IMR-90 (cell line): ENCODE results near the gene ROBO1. TPM values are rescaled to one million over a fixed set of nuclear protein-coding genes. Genes with fewer than 3 reads are reported as not detected.

Source experiments
- ATAC-seq: fragments of 200-7000 bp; cut with Tn5 transposase; 2 replicates; pipeline ENCODE4 v1.9.1; 2020; ENCODE audit warnings: low read depth, mild to moderate bottlenecking, moderate library complexity
- BruUV-seq: library from RNA; stranded (reverse); fragments of 400-500 nt; replicated peaks from 2 replicates; lab custom pipeline; 2021; lab: Mats Ljungman, UMichigan
- CTCF ChIA-PET: fragments of 300-600 bp; formaldehyde crosslinking; extraction: SDS; loops from one replicate; lab custom pipeline; 2021; ENCODE audit warnings: antibody characterized with exemption; lab: Yijun Ruan, JAX
- POLR2A ChIA-PET: fragments of 300-600 bp; sonication (Branson Sonifier 250); formaldehyde crosslinking; loops from one replicate; lab custom pipeline; 2022; ENCODE audit warnings: antibody characterized with exemption; ENCODE audit not compliant: unreplicated experiment; lab: Charles Lee
- DNase-seq: peaks from one replicate; pipeline ENCODE4 v3.0.0; 2013
- H2AFZ ChIP-seq: replicated peaks from 2 replicates; pipeline ENCODE3; 2013; ENCODE audit warnings: low read length, mild to moderate bottlenecking; ENCODE audit not compliant: poor library complexity
- H2AK5ac ChIP-seq: 2 replicates; pipeline ENCODE4 v1.6.1; 2013; ENCODE audit warnings: low read depth, low read length, inconsistent platforms
- H2AK9ac ChIP-seq: replicated peaks from 2 replicates; pipeline ENCODE3; 2013; ENCODE audit warnings: mild to moderate bottlenecking, low read depth, low read length, moderate library complexity; ENCODE audit not compliant: poor library complexity
- H2BK120ac ChIP-seq: 2 replicates; pipeline ENCODE4 v1.6.1; 2013; ENCODE audit warnings: low read depth, low read length, inconsistent platforms
- H2BK15ac ChIP-seq: 3 replicates; pipeline ENCODE4 v1.6.1; 2013; ENCODE audit warnings: low read depth, low read length, inconsistent platforms
- H2BK20ac ChIP-seq: 2 replicates; pipeline ENCODE4 v1.6.1; 2013; ENCODE audit warnings: low read depth, mild to moderate bottlenecking, inconsistent platforms, low read length, moderate library complexity
- H2BK5ac ChIP-seq: 2 replicates; pipeline ENCODE4 v1.6.1; 2013; ENCODE audit warnings: mild to moderate bottlenecking, low read depth, low read length, inconsistent platforms; ENCODE audit not compliant: poor library complexity, severe bottlenecking
- H3K14ac ChIP-seq: replicated peaks from 2 replicates; pipeline ENCODE4 v1.6.1; 2013; ENCODE audit warnings: low read depth, low read length, inconsistent platforms
- H3K18ac ChIP-seq: 2 replicates; pipeline ENCODE4 v1.6.1; 2013; ENCODE audit warnings: low read depth, low read length, control low read depth
- H3K23ac ChIP-seq: 2 replicates; pipeline ENCODE4 v1.6.1; 2013; ENCODE audit warnings: low read depth, low read length, inconsistent platforms
- H3K27ac ChIP-seq: 2 replicates; pipeline ENCODE4 v1.5.1; 2013; ENCODE audit warnings: mild to moderate bottlenecking, control low read depth, low read length; ENCODE audit not compliant: insufficient read depth
- H3K27me3 ChIP-seq: 2 replicates; pipeline ENCODE4 v1.6.1; 2013; ENCODE audit warnings: low read length; ENCODE audit not compliant: control insufficient read depth, insufficient read depth
- H3K36me3 ChIP-seq: 2 replicates; pipeline ENCODE4 v1.6.1; 2013; ENCODE audit warnings: low read length, mixed read lengths; ENCODE audit not compliant: control insufficient read depth, insufficient read depth
- H3K4ac ChIP-seq: 2 replicates; pipeline ENCODE4 v1.6.1; 2013; ENCODE audit warnings: low read depth, low read length, inconsistent platforms
- H3K4me1 ChIP-seq: 2 replicates; pipeline ENCODE4 v1.6.1; 2013; ENCODE audit warnings: low read length, mixed read lengths; ENCODE audit not compliant: control insufficient read depth, insufficient read depth
- H3K4me2 ChIP-seq: 2 replicates; pipeline ENCODE4 v1.6.1; 2013; ENCODE audit warnings: low read depth, mild to moderate bottlenecking, control low read depth, low read length, moderate library complexity
- H3K4me3 ChIP-seq: 2 replicates; pipeline ENCODE4 v1.5.1; 2013; ENCODE audit warnings: low read depth, mild to moderate bottlenecking, control low read depth, low read length, moderate library complexity; ENCODE audit not compliant: insufficient read depth
- H3K56ac ChIP-seq: 2 replicates; pipeline ENCODE4 v1.6.1; 2013; ENCODE audit warnings: low read length, inconsistent platforms; ENCODE audit not compliant: insufficient read depth; ENCODE audit errors: extremely low read depth
- H3K79me1 ChIP-seq, 2 experiments: 2 replicates each; pipeline ENCODE4 v1.6.1; 2013; ENCODE audit warnings: low read length in 2 of 2, inconsistent platforms in 1 of 2, low read depth in 1 of 2
- H3K9ac ChIP-seq: 2 replicates; pipeline ENCODE4 v1.6.1; 2013; ENCODE audit warnings: low read depth, low read length, control low read depth
- H3K9me1 ChIP-seq: 2 replicates; pipeline ENCODE4 v1.6.1; 2013; ENCODE audit warnings: low read length, inconsistent platforms; ENCODE audit not compliant: insufficient read depth
- H3K9me3 ChIP-seq: 2 replicates; pipeline ENCODE4 v1.6.1; 2013; ENCODE audit warnings: low read length; ENCODE audit not compliant: control insufficient read depth, insufficient read depth
- H4K20me1 ChIP-seq: 2 replicates; pipeline ENCODE4 v1.6.1; 2013; ENCODE audit warnings: low read length, inconsistent platforms; ENCODE audit not compliant: insufficient read depth
- H4K5ac ChIP-seq: 2 replicates; pipeline ENCODE4 v1.6.1; 2013; ENCODE audit warnings: mild to moderate bottlenecking, low read depth, low read length, control low read depth
- H4K8ac ChIP-seq, 2 experiments: 2 replicates each; pipeline ENCODE4 v1.6.1; 2013; ENCODE audit warnings: low read depth in 2 of 2, low read length in 2 of 2, control low read depth in 1 of 2, inconsistent platforms in 1 of 2
- H4K91ac ChIP-seq: 2 replicates; pipeline ENCODE4 v1.6.1; 2013; ENCODE audit warnings: low read depth, low read length, inconsistent platforms; ENCODE audit not compliant: insufficient read depth
- CEBPB ChIP-seq: IDR thresholded peaks from 2 replicates; pipeline ENCODE4 v1.6.1; 2012; ENCODE audit warnings: low read depth, low read length, improper control_type of control experiment
- FOS ChIP-seq: fragments of 150-350 bp; IDR thresholded peaks from 2 replicates; pipeline ENCODE4 v1.6.1; 2016; ENCODE audit warnings: low read depth, low read length
- MAFK ChIP-seq: IDR thresholded peaks from 2 replicates; pipeline ENCODE4 v1.6.1; 2012; ENCODE audit warnings: low read depth, low read length, improper control_type of control experiment
- MAZ ChIP-seq: IDR thresholded peaks from 2 replicates; pipeline ENCODE4 v1.6.1; 2012; ENCODE audit warnings: low read depth, mild to moderate bottlenecking, low read length, improper control_type of control experiment, moderate library complexity, borderline replicate concordance
- POLR2A ChIP-seq: IDR thresholded peaks from 2 replicates; pipeline ENCODE4 v1.6.1; 2012; ENCODE audit warnings: mild to moderate bottlenecking, low read depth, low read length
- RAD21 ChIP-seq: IDR thresholded peaks from 2 replicates; pipeline ENCODE4 v1.6.1; 2012; ENCODE audit warnings: low read length, improper control_type of control experiment
- RCOR1 ChIP-seq: IDR thresholded peaks from 2 replicates; pipeline ENCODE4 v1.6.1; 2012; ENCODE audit warnings: mild to moderate bottlenecking, low read length, improper control_type of control experiment; ENCODE audit not compliant: insufficient replicate concordance
- RFX5 ChIP-seq: IDR thresholded peaks from 2 replicates; pipeline ENCODE4 v1.8.0; 2012; ENCODE audit warnings: low read depth, mild to moderate bottlenecking, low read length, moderate library complexity
- SMC3 ChIP-seq: fragments of 150-350 bp; IDR thresholded peaks from 2 replicates; pipeline ENCODE4 v1.6.1; 2016; ENCODE audit warnings: low read depth, mild to moderate bottlenecking, antibody characterized with exemption, low read length, moderate library complexity
- WGBS, 2 experiments: methylation state at CpG; one replicate each; pipeline versions ENCODE4 v1.1.5 to v1.1.7; 2013; ENCODE audit warnings: missing lambda C conversion rate in 2 of 2; ENCODE audit not compliant: insufficient read length in 1 of 2; ENCODE audit errors: extremely low coverage in 2 of 2; 5-methylcytosine and 5-hydroxymethylcytosine counted together
- dilution Hi-C: fragments of 300-500 bp; cut with HindIII; formaldehyde crosslinking; loops from one replicate; pipeline ENCODE4 v1.14.3; 2018; ENCODE audit warnings: low sequenced_read_pairs; ENCODE audit not compliant: unreplicated experiment
- in situ Hi-C: fragments of 300-500 bp; cut with MboI; formaldehyde crosslinking; loops from 3 replicates; pipeline ENCODE4 v1.14.3; 2019; ENCODE audit warnings: low sequenced_read_pairs, inconsistent platforms, mixed read lengths
- intact Hi-C: fragments of 100-400 bp; cut with micrococcal nuclease; formaldehyde crosslinking; loops from 2 replicates; pipeline ENCODE4 v1.10.0; 2022
- polyA plus RNA-seq, 3 experiments: library from polyadenylated mRNA; depleted of rRNA; stranded (reverse); fragments of >200 nt; gene quantifications; 2 replicates each; pipeline ENCODE4 v1.2.3, GENCODE V29; 2012; ENCODE audit warnings: low replicate concordance in 1 of 3
- total RNA-seq: library from RNA; depleted of rRNA; stranded (reverse); fragments of >200 nt; gene quantifications from 2 replicates; pipeline ENCODE4 v1.2.3, GENCODE V29; 2012
- TF ChIP-seq, protein P1 (sequence below): fragments of 150-350 bp; IDR thresholded peaks from 2 replicates; pipeline ENCODE4 v1.6.1; 2016; ENCODE audit warnings: low read depth, mild to moderate bottlenecking, low read length, moderate library complexity, borderline replicate concordance
- TF ChIP-seq, protein P2 (sequence below): fragments of 150-350 bp; IDR thresholded peaks from 2 replicates; pipeline ENCODE4 v1.6.1; 2017; ENCODE audit warnings: mild to moderate bottlenecking, antibody characterized with exemption, low read length, low read depth

The ROBO1 gene
- total and polyA plus RNA-seq, 2 of the 4 experiments (the other 2 are of a cell fraction) = 24.1 to 53.9 TPM

DNA sequence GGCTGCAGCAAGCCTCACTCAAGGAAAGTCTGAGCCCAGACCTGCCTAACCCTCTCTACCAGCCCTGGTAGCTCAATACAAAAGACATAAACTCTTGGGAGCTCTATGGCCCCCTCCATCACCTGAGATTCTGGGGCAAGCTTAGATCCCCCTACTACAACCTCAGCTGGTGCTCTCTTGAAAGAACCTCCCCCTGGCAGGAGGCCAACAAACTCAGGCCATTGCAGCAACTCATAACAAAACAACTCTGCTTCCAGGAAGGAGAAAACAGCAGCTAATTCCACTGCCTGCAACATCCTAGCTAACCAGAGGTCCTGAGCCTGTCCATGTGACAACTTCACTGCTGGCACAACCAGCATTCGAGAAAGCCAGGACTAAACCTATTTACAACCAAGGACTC, 169.2 kb downstream of the ROBO1 start:
- H3K4me2 ChIP-seq = no peak overlapping the region
- no peak overlapping the region for H4K8ac ChIP-seq
- H3K36me3 ChIP-seq = no peaks in the 10 kb centered on the region
- no peak overlapping the region for H3K14ac ChIP-seq
- no TSS peak for BruUV-seq
- ChIA-PET CTCF (no interaction called here), POLR2A (no interaction called here)
- no peak overlapping the region for H2AFZ ChIP-seq
- H2AK5ac ChIP-seq = no peak overlapping the region
- H3K9me1 ChIP-seq = no peaks in the 10 kb centered on the region
- DNase-seq (no peak), ATAC-seq (no peak)
- no peak overlapping the region for H4K5ac ChIP-seq
- H4K20me1 ChIP-seq = no peaks in the 10 kb centered on the region
- H3K4ac ChIP-seq = no peak overlapping the region
- H3K9ac ChIP-seq = no peak overlapping the region
- no peak overlapping the region for H3K56ac ChIP-seq
- no CpG with 5 or more reads among the region's 1 CpG for WGBS, 2 experiments
- H2BK20ac ChIP-seq = no peak overlapping the region
- dilution Hi-C loops (no loop called here), intact Hi-C loops (no loop called here), in situ Hi-C loops (no loop called here)
- no peak for TF ChIP-seq POLR2A
- TF ChIP-seq MAZ = no peak
- TF ChIP-seq SMC3 = no peak
- no peak for TF ChIP-seq RCOR1
- TF ChIP-seq, protein P1, sequence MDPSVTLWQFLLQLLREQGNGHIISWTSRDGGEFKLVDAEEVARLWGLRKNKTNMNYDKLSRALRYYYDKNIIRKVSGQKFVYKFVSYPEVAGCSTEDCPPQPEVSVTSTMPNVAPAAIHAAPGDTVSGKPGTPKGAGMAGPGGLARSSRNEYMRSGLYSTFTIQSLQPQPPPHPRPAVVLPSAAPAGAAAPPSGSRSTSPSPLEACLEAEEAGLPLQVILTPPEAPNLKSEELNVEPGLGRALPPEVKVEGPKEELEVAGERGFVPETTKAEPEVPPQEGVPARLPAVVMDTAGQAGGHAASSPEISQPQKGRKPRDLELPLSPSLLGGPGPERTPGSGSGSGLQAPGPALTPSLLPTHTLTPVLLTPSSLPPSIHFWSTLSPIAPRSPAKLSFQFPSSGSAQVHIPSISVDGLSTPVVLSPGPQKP = no peak
- TF ChIP-seq FOS = no peak
- TF ChIP-seq, protein P2, sequence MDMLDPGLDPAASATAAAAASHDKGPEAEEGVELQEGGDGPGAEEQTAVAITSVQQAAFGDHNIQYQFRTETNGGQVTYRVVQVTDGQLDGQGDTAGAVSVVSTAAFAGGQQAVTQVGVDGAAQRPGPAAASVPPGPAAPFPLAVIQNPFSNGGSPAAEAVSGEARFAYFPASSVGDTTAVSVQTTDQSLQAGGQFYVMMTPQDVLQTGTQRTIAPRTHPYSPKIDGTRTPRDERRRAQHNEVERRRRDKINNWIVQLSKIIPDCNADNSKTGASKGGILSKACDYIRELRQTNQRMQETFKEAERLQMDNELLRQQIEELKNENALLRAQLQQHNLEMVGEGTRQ = no peak
- TF ChIP-seq RAD21 = no peak
- TF ChIP-seq CEBPB = no peak
- TF ChIP-seq MAFK = no peak
- TF ChIP-seq RFX5 = no peak
- H2BK15ac ChIP-seq = no peak overlapping the region
- H3K23ac ChIP-seq = no peak overlapping the region
- H2BK120ac ChIP-seq = no peak overlapping the region
- H3K4me1 ChIP-seq = no peaks in the 10 kb centered on the region
- no peaks in the 10 kb centered on the region for H3K27me3 ChIP-seq
- no peak overlapping the region for H4K91ac ChIP-seq
- no peak overlapping the region for H2AK9ac ChIP-seq
- no peaks in the 10 kb centered on the region for H3K79me1 ChIP-seq
- H3K27ac ChIP-seq = no peak overlapping the region
- H3K4me3 ChIP-seq = no peak overlapping the region
- H3K9me3 ChIP-seq = no peaks in the 10 kb centered on the region
- H2BK5ac ChIP-seq = no peak overlapping the region
- H3K18ac ChIP-seq = no peak overlapping the region
